GM12872 (cell line): ENCODE results near the gene PARK7.

Source experiments
- CTCF ChIP-seq: IDR thresholded peaks from 3 replicates; pipeline ENCODE4 v1.5.1; 2011; ENCODE audit warnings: low read depth, mild to moderate bottlenecking, low read length, moderate library complexity; ENCODE audit not compliant: insufficient read depth

PARK7 gene

GRCh38 chr1:8021676-8022266 is 60.3 kb downstream of the PARK7 start:
- no peak for TF ChIP-seq CTCF

GRCh38 chr1:8022395-8023286 is 61.1 kb downstream of the PARK7 start:
- TF ChIP-seq CTCF: no peak

- TF ChIP-seq CTCF: no peak
Measured at GRCh38 chr1:8023287-8023994, 61.9 kb downstream of the PARK7 start.

- no peak for TF ChIP-seq CTCF
Measured at GRCh38 chr1:8023995-8024313, 62.4 kb downstream of the PARK7 start.

GRCh38 chr1:8024329-8024728 is 62.8 kb downstream of the PARK7 start:
- no peak for TF ChIP-seq CTCF

- no peak for TF ChIP-seq CTCF
Measured at GRCh38 chr1:8025061-8025670, 63.7 kb downstream of the PARK7 start.

- TF ChIP-seq CTCF: no peak
Measured at GRCh38 chr1:8025671-8026144, 64.2 kb downstream of the PARK7 start.
